Osteoblast (primary cell): ENCODE measurements around the gene C2orf42. TPM values are rescaled to one million over a fixed set of nuclear protein-coding genes. Genes with fewer than 3 reads are reported as not detected.

Source experiments
- DNase-seq: peaks from one replicate; pipeline ENCODE4 v3.0.0; 2011; ENCODE audit warnings: low spot score, mixed read lengths; ENCODE audit not compliant: insufficient read length; ENCODE audit errors: missing footprints
- H2AFZ ChIP-seq: 2 replicates; pipeline ENCODE4 v1.6.0; 2011; ENCODE audit warnings: mild to moderate bottlenecking, low read length
- H3K27ac ChIP-seq: 2 replicates; pipeline ENCODE4 v1.5.1; 2011; ENCODE audit warnings: mild to moderate bottlenecking, low read depth, low read length, moderate library complexity
- H3K27me3 ChIP-seq: 2 replicates; pipeline ENCODE4 v1.6.0; 2012; ENCODE audit warnings: mild to moderate bottlenecking, control low read depth, inconsistent platforms, low read length, moderate library complexity; ENCODE audit not compliant: insufficient read depth
- H3K36me3 ChIP-seq: 2 replicates; pipeline ENCODE4 v1.5.1; 2011; ENCODE audit warnings: mild to moderate bottlenecking, low read length, control low read depth, moderate library complexity; ENCODE audit not compliant: insufficient read depth
- H3K4me1 ChIP-seq: 2 replicates; pipeline ENCODE4 v1.5.1; 2011; ENCODE audit warnings: mild to moderate bottlenecking, low read length, control low read depth, moderate library complexity; ENCODE audit not compliant: insufficient read depth
- H3K4me2 ChIP-seq: 2 replicates; pipeline ENCODE4 v1.6.0; 2011; ENCODE audit warnings: mild to moderate bottlenecking, low read length; ENCODE audit not compliant: insufficient read depth
- H3K4me3 ChIP-seq: fragments of 200-600 bp; sonication (generic); 3 replicates; pipeline ENCODE4 v1.5.1; 2012; ENCODE audit warnings: mild to moderate bottlenecking, low read length, inconsistent platforms; ENCODE audit not compliant: insufficient read depth
- H3K79me2 ChIP-seq: 2 replicates; pipeline ENCODE4 v1.6.0; 2012; ENCODE audit warnings: mild to moderate bottlenecking, low read length, control low read depth, inconsistent platforms; ENCODE audit not compliant: insufficient read depth
- H3K9me3 ChIP-seq: 2 replicates; pipeline ENCODE4 v1.5.1; 2011; ENCODE audit warnings: low read depth, low read length, control low read depth
- H4K20me1 ChIP-seq: 2 replicates; pipeline ENCODE4 v1.6.0; 2012; ENCODE audit warnings: mild to moderate bottlenecking, low read length, control low read depth; ENCODE audit not compliant: insufficient read depth
- CTCF ChIP-seq: IDR thresholded peaks from 2 replicates; pipeline ENCODE4 v1.5.1; 2011; ENCODE audit warnings: mild to moderate bottlenecking, low read depth, low read length, moderate library complexity; ENCODE audit errors: extremely low read depth
- total RNA-seq: library from RNA; depleted of rRNA; stranded (reverse); fragments of >200 nt; gene quantifications from 2 replicates; pipeline ENCODE4 v1.2.3, GENCODE V29; 2012

The C2orf42 gene
- total RNA-seq, 1 donor = 25.0 TPM

DNA sequence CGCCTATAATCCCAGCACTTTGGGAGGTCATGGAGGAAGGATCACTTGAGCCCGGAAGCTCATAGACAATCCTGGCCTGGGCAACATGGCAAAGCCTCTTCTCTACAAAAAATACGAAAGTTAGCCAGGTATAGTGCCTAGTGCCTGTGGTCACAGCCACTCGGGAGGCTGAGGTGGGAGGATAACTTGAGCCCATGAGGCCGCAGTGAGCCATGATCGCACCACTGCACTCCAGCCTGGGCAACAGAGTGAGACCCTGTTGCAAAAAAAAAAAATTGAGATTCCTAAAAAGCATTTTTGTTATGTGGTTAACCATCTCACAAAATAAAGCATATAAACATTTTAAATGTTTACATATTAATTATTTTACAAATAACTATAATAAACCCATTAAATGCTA is 89.6 kb downstream of the C2orf42 start:
- peaks cover 17% of the 10 kb centered on the region for H3K4me1 ChIP-seq
- no peaks in the 10 kb centered on the region for H3K9me3 ChIP-seq
- H3K27ac ChIP-seq = no peak overlapping the region
- no peak overlapping the region for H3K4me3 ChIP-seq
- no peak for DNase-seq
- no peaks in the 10 kb centered on the region for H3K36me3 ChIP-seq
- H4K20me1 ChIP-seq = no peaks in the 10 kb centered on the region
- H3K27me3 ChIP-seq = no peaks in the 10 kb centered on the region
- H3K4me2 ChIP-seq = no peak overlapping the region
- TF ChIP-seq CTCF = no peak
- H2AFZ ChIP-seq = no peak overlapping the region
- H3K79me2 ChIP-seq = no peaks in the 10 kb centered on the region

Other genes starting within 250 kb of the C2orf42 start
- gene ASPRV1, start 229.4 kb downstream of the C2orf42 start, total RNA-seq = 0.29 and 0.72 TPM in 2 replicates
- 55.7 and 70.7 TPM in 2 replicates for gene PCBP1, start 103.5 kb downstream of the C2orf42 start, total RNA-seq
- 87.6 and 92.5 TPM in 2 replicates for gene TIA1, start 57.6 kb upstream of the C2orf42 start, total RNA-seq
- 74.2 and 82.2 TPM in 2 replicates for gene PCYOX1, start 67.1 kb upstream of the C2orf42 start, total RNA-seq
- gene SNRPG, start 102.7 kb upstream of the C2orf42 start, total RNA-seq = 89.9 and 97.4 TPM in 2 replicates
- gene FAM136A, start 111.0 kb upstream of the C2orf42 start, total RNA-seq = 21.7 and 31.5 TPM in 2 replicates